ENCODE data around the gene KIF1B.

- TF ChIP-seq, protein P1, sequence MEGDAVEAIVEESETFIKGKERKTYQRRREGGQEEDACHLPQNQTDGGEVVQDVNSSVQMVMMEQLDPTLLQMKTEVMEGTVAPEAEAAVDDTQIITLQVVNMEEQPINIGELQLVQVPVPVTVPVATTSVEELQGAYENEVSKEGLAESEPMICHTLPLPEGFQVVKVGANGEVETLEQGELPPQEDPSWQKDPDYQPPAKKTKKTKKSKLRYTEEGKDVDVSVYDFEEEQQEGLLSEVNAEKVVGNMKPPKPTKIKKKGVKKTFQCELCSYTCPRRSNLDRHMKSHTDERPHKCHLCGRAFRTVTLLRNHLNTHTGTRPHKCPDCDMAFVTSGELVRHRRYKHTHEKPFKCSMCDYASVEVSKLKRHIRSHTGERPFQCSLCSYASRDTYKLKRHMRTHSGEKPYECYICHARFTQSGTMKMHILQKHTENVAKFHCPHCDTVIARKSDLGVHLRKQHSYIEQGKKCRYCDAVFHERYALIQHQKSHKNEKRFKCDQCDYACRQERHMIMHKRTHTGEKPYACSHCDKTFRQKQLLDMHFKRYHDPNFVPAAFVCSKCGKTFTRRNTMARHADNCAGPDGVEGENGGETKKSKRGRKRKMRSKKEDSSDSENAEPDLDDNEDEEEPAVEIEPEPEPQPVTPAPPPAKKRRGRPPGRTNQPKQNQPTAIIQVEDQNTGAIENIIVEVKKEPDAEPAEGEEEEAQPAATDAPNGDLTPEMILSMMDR (IDR thresholded peaks at IDR 0.05), result no peak
- TF ChIP-seq POLR2A (IDR thresholded peaks at IDR 0.05), result no peak
Observed at GRCh38 chr1:10280439-10281350, 70.3 kb downstream of the KIF1B start.
